OCI-LY3 (cell line): ENCODE results near the gene MAP3K2.

ENCODE experiments used
- EZH2phosphoT487 ChIP-seq: fragments of 200-600 bp; shearing (Covaris generic); IDR thresholded peaks from 2 replicates; pipeline ENCODE4 v1.6.1; 2018; ENCODE audit warnings: antibody characterized with exemption, mixed run types, low read depth
- TF ChIP-seq, protein P1 (sequence below): fragments of 200-600, 300-600 bp; sonication (generic); IDR thresholded peaks from 2 replicates; pipeline ENCODE4 v1.5.1; 2014; ENCODE audit warnings: antibody characterized with exemption, low read length, low read depth

DNA sequence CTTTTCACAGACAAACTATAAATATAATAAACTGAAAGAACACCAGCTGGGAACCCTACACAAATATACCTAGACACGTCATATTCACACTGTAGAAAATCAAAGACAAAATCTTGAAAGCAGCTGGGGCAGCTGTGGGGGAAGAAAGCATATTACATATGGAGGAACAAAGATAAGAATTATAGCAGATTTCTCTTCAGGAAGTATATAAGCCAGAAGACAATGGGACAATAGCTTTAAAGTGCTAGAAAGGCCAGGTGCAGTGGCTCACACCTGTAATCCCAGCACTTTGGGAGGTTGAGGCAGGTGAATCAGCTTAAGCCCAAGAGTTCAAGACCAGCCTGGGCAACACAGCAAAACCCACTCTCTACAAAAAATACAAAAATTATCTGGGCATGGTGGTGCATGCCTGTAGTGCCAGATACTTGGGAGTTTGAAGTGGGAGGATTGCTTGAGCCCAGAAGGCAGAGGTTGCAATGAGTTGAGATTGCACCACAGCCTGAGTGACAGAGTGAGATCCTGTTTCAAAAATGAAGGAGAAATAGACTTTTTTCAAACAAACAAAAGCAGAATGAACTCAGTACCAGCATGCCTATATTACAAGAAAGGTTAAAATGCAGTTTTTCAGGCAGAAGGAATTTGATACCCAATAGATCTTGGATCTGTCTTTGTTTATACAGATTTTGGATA lies 67.0 kb downstream of the MAP3K2 start:
- TF ChIP-seq, protein P1, sequence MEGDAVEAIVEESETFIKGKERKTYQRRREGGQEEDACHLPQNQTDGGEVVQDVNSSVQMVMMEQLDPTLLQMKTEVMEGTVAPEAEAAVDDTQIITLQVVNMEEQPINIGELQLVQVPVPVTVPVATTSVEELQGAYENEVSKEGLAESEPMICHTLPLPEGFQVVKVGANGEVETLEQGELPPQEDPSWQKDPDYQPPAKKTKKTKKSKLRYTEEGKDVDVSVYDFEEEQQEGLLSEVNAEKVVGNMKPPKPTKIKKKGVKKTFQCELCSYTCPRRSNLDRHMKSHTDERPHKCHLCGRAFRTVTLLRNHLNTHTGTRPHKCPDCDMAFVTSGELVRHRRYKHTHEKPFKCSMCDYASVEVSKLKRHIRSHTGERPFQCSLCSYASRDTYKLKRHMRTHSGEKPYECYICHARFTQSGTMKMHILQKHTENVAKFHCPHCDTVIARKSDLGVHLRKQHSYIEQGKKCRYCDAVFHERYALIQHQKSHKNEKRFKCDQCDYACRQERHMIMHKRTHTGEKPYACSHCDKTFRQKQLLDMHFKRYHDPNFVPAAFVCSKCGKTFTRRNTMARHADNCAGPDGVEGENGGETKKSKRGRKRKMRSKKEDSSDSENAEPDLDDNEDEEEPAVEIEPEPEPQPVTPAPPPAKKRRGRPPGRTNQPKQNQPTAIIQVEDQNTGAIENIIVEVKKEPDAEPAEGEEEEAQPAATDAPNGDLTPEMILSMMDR: no peak
- no peak for TF ChIP-seq EZH2phosphoT487
